H1 (cell line): ENCODE results near the gene TMEM221. TPM values are rescaled to one million over a fixed set of nuclear protein-coding genes. Genes with fewer than 3 reads are reported as not detected.

ENCODE experiments used
- CTCF ChIA-PET: fragments of 300-600 bp; sonication (Branson Sonifier 250); formaldehyde crosslinking; loops from one replicate; lab custom pipeline; 2021; ENCODE audit not compliant: partially characterized antibody; lab: Charles Lee
- POLR2A ChIA-PET: fragments of 300-600 bp; sonication (Branson Sonifier 250); formaldehyde crosslinking; loops from one replicate; lab custom pipeline; 2021; ENCODE audit warnings: inconsistent platforms; ENCODE audit not compliant: partially characterized antibody; lab: Charles Lee
- DNase-seq, 2 experiments: peaks; one replicate each; pipeline versions ENCODE4 v3.0.0 to v3.0.0-alpha.2; 2010 to 2022; ENCODE audit warnings: low spot score in 2 of 2, low read depth in 1 of 2, mixed read lengths in 1 of 2
- FAIRE-seq: peaks from 2 replicates; lab custom pipeline; 2011; peaks lifted over from hg19 to GRCh38; lab: Jason Lieb, UNC
- H2AFZ ChIP-seq: 2 replicates; pipeline ENCODE4 v1.8.1; 2012; ENCODE audit warnings: low read length, inconsistent platforms
- H2AK5ac ChIP-seq: 2 replicates; pipeline ENCODE4 v1.6.1; 2013; ENCODE audit warnings: low read depth, low read length
- H2BK120ac ChIP-seq: replicated peaks from 2 replicates; pipeline ENCODE3; 2013; ENCODE audit warnings: low read depth, low read length, inconsistent platforms
- H2BK12ac ChIP-seq: 2 replicates; pipeline ENCODE4 v1.6.1; 2013; ENCODE audit warnings: low read depth, low read length
- H2BK15ac ChIP-seq: 2 replicates; pipeline ENCODE4 v1.6.1; 2013; ENCODE audit warnings: low read length
- H2BK20ac ChIP-seq: 2 replicates; pipeline ENCODE4 v1.6.1; 2013; ENCODE audit warnings: low read length
- H2BK5ac ChIP-seq: 2 replicates; pipeline ENCODE4 v1.6.1; 2013; ENCODE audit warnings: low read depth, low read length
- H3K14ac ChIP-seq: 2 replicates; pipeline ENCODE4 v1.6.1; 2013; ENCODE audit warnings: inconsistent platforms; ENCODE audit not compliant: insufficient read length
- H3K18ac ChIP-seq: 2 replicates; pipeline ENCODE4 v1.6.1; 2013; ENCODE audit warnings: low read length; ENCODE audit errors: extremely low read depth
- H3K23ac ChIP-seq: 2 replicates; pipeline ENCODE4 v1.6.1; 2013; ENCODE audit warnings: inconsistent platforms; ENCODE audit not compliant: insufficient read length
- H3K23me2 ChIP-seq: 2 replicates; pipeline ENCODE4 v1.6.1; 2013; ENCODE audit warnings: low read depth, low read length
- H3K27ac ChIP-seq: 2 replicates; pipeline ENCODE4 v1.6.1; 2011; ENCODE audit warnings: low read depth, low read length, inconsistent platforms
- H3K27me3 ChIP-seq, 4 experiments: replicated peaks in 1 of 4; 1 replicate in 1 of 4; 2 replicates in 3 of 4; pipeline versions ENCODE4 v1.6.1 to v1.8.1; 2011 to 2013; ENCODE audit warnings: low read length in 3 of 4, mild to moderate bottlenecking in 3 of 4, inconsistent platforms in 2 of 4, mixed read lengths in 2 of 4, moderate library complexity in 1 of 4; ENCODE audit not compliant: control insufficient read depth in 3 of 4, insufficient read depth in 3 of 4; ENCODE audit errors: extremely low read depth in 1 of 4
- H3K36me3 ChIP-seq, 4 experiments: 2 replicates each; pipeline versions ENCODE4 v1.6.1 to v1.8.1; 2011 to 2013; ENCODE audit warnings: mild to moderate bottlenecking in 4 of 4, low read length in 3 of 4, moderate library complexity in 2 of 4, control low read depth in 1 of 4, inconsistent platforms in 1 of 4; ENCODE audit not compliant: insufficient read depth in 4 of 4, control insufficient read depth in 2 of 4
- H3K4ac ChIP-seq: replicated peaks from 2 replicates; pipeline ENCODE3; 2013; ENCODE audit warnings: low read length, low read depth, mixed read lengths, inconsistent platforms; ENCODE audit not compliant: insufficient read length
- H3K4me1 ChIP-seq, 4 experiments: replicated peaks in 1 of 4; 1 replicate in 1 of 4; 2 replicates in 3 of 4; pipeline versions ENCODE4 v1.6.1 to v1.8.1; 2011 to 2013; ENCODE audit warnings: low read length in 3 of 4, inconsistent platforms in 2 of 4, mixed read lengths in 1 of 4; ENCODE audit not compliant: insufficient read depth in 4 of 4, control insufficient read depth in 3 of 4
- H3K4me2 ChIP-seq, 2 experiments: 2 replicates each; pipeline versions ENCODE4 v1.6.1 to v1.8.1; 2011 to 2013; ENCODE audit warnings: low read depth in 2 of 2, low read length in 2 of 2, control low read depth in 1 of 2, inconsistent platforms in 1 of 2, mild to moderate bottlenecking in 1 of 2; ENCODE audit not compliant: insufficient read depth in 1 of 2
- H3K4me3 ChIP-seq, 4 experiments: fragments of 200-600, 300-600 bp in 1 of 4; sonication (generic), shearing (Covaris generic), sonication (Bioruptor Twin) in 1 of 4; 2 replicates each; pipeline versions ENCODE4 v1.5.1 to v1.8.1; 2011 to 2016; ENCODE audit warnings: low read length in 4 of 4, low read depth in 3 of 4, control low read depth in 2 of 4, inconsistent platforms in 2 of 4, mild to moderate bottlenecking in 2 of 4, mixed read lengths in 1 of 4, moderate library complexity in 1 of 4; ENCODE audit not compliant: insufficient read depth in 2 of 4; ENCODE audit errors: extremely low read depth in 1 of 4
- H3K56ac ChIP-seq: replicated peaks from 2 replicates; pipeline ENCODE3; 2013; ENCODE audit warnings: low read depth, mild to moderate bottlenecking, mixed read lengths, low read length, inconsistent platforms; ENCODE audit not compliant: insufficient read length
- H3K79me1 ChIP-seq: 2 replicates; pipeline ENCODE4 v1.6.1; 2013; ENCODE audit warnings: low read depth, low read length, control low read depth
- H3K79me2 ChIP-seq, 2 experiments: 2 replicates each; pipeline versions ENCODE4 v1.6.1 to v1.8.1; 2012 to 2013; ENCODE audit warnings: low read length in 2 of 2, mild to moderate bottlenecking in 2 of 2, inconsistent platforms in 1 of 2; ENCODE audit not compliant: insufficient read depth in 2 of 2, control insufficient read depth in 1 of 2
- H3K9ac ChIP-seq, 4 experiments: replicated peaks in 1 of 4; 1 replicate in 1 of 4; 2 replicates in 3 of 4; pipeline versions ENCODE4 v1.6.1 to v1.8.1; 2011 to 2013; ENCODE audit warnings: low read depth in 3 of 4, low read length in 3 of 4, control low read depth in 2 of 4, mild to moderate bottlenecking in 2 of 4, moderate library complexity in 2 of 4, inconsistent platforms in 1 of 4; ENCODE audit errors: extremely low read depth in 1 of 4
- H3K9me3 ChIP-seq, 2 experiments: 2 replicates each; pipeline versions ENCODE4 v1.6.1 to v1.8.1; 2012 to 2013; ENCODE audit warnings: mild to moderate bottlenecking in 2 of 2, moderate library complexity in 2 of 2, control low read depth in 1 of 2, inconsistent platforms in 1 of 2, low read depth in 1 of 2, low read length in 1 of 2, mixed read lengths in 1 of 2; ENCODE audit not compliant: insufficient read depth in 2 of 2
- H4K20me1 ChIP-seq, 2 experiments: replicated peaks in 1 of 2; 2 replicates each; pipeline versions ENCODE3 to v1.8.1; 2011 to 2013; ENCODE audit warnings: inconsistent platforms in 2 of 2, low read length in 2 of 2, mild to moderate bottlenecking in 1 of 2; ENCODE audit not compliant: insufficient read depth in 2 of 2, control insufficient read depth in 1 of 2
- H4K5ac ChIP-seq: 2 replicates; pipeline ENCODE4 v1.6.1; 2013; ENCODE audit warnings: low read length, low read depth, mixed read lengths, inconsistent platforms; ENCODE audit not compliant: insufficient read length
- H4K8ac ChIP-seq: 2 replicates; pipeline ENCODE4 v1.8.0; 2013; ENCODE audit warnings: mild to moderate bottlenecking, moderate library complexity, low read length, inconsistent platforms; ENCODE audit not compliant: insufficient read depth; ENCODE audit errors: extremely low read depth
- H4K91ac ChIP-seq: replicated peaks from 2 replicates; pipeline ENCODE3; 2013; ENCODE audit warnings: low read length, mixed read lengths, inconsistent platforms; ENCODE audit not compliant: insufficient read length
- CBX5 ChIP-seq: fragments of 300-800, 300-1000 bp; sonication (generic); IDR thresholded peaks from 2 replicates; pipeline ENCODE4 v1.7.1; 2016; ENCODE audit warnings: antibody characterized with exemption, low read length, low read depth
- CREB1 ChIP-seq: IDR thresholded peaks from 2 replicates; pipeline ENCODE4 v1.6.1; 2012; ENCODE audit warnings: inconsistent platforms
- KDM1A ChIP-seq: fragments of 200-600, 300-600 bp; sonication (generic); IDR thresholded peaks from 2 replicates; pipeline ENCODE4 v1.7.1; 2016; ENCODE audit warnings: mild to moderate bottlenecking, low read length, borderline replicate concordance
- MAFK ChIP-seq: IDR thresholded peaks from 2 replicates; pipeline ENCODE4 v1.6.1; 2012; ENCODE audit warnings: low read depth, mild to moderate bottlenecking, improper control_type of control experiment, low read length
- MAX ChIP-seq: IDR thresholded peaks from 2 replicates; pipeline ENCODE4 v1.6.1; 2012; ENCODE audit warnings: inconsistent platforms
- RXRA ChIP-seq: IDR thresholded peaks from 2 replicates; pipeline ENCODE4 v1.6.1; 2011; ENCODE audit warnings: low read depth, mild to moderate bottlenecking, low read length, moderate library complexity; ENCODE audit not compliant: insufficient read depth
- SIX5 ChIP-seq: IDR thresholded peaks from 2 replicates; pipeline ENCODE4 v1.6.1; 2011; ENCODE audit warnings: mild to moderate bottlenecking, low read depth, low read length
- SP4 ChIP-seq: IDR thresholded peaks from 2 replicates; pipeline ENCODE4 v1.6.1; 2012; ENCODE audit warnings: low read length, inconsistent platforms
- SUZ12 ChIP-seq: fragments of 200-600 bp; sonication (generic); IDR thresholded peaks from 2 replicates; pipeline ENCODE4 v1.6.1; 2012; ENCODE audit warnings: mild to moderate bottlenecking, inconsistent platforms, low read length, moderate library complexity, mixed read lengths
- TCF12 ChIP-seq: IDR thresholded peaks from 2 replicates; pipeline ENCODE4 v1.6.1; 2011; ENCODE audit warnings: low read depth, mild to moderate bottlenecking, low read length
- USF2 ChIP-seq: IDR thresholded peaks from 2 replicates; pipeline ENCODE4 v1.6.1; 2011; ENCODE audit warnings: low read length, improper control_type of control experiment
- whole genome bisulfite sequencing, 2 experiments: shearing (Covaris generic) in 1 of 2; methylation state at CpG; one replicate each; pipeline versions ENCODE4 v1.1.6 to v1.1.7; 2013 to 2015; ENCODE audit warnings: low lambda C conversion rate in 2 of 2, mixed read lengths in 2 of 2, inconsistent platforms in 1 of 2, low coverage in 1 of 2, missing lambda C conversion rate in 1 of 2; ENCODE audit not compliant: insufficient replicate concordance in 2 of 2, insufficient coverage in 1 of 2, insufficient read length in 1 of 2; ENCODE audit errors: extremely low coverage in 1 of 2, missing lambda C conversion rate in 1 of 2; 5-methylcytosine and 5-hydroxymethylcytosine counted together
- polyA plus RNA-seq, 7 experiments: library from polyadenylated mRNA; depleted of rRNA in 3 of 7; stranded (reverse) in 5 of 7; unstranded in 2 of 7; fragments of >200 nt in 5 of 7; fragments of 200-250 nt in 2 of 7; gene quantifications; 1 replicate in 5 of 7; 2 replicates in 1 of 7; 4 replicates in 1 of 7; pipeline versions ENCODE4 v1.2.1 to v1.2.3, GENCODE V29; 2011 to 2013; ENCODE audit warnings: missing spikeins in 2 of 7, mixed read lengths in 2 of 7
- total RNA-seq: library from RNA; stranded (reverse); fragmentation: NEBNext Ultra II Directional; extraction: Animal tissue kit (Norgen Biotek cat#: 25700); gene quantifications from 2 replicates; pipeline ENCODE4 v1.2.1, GENCODE V29; 2021

The TMEM221 gene
- total and polyA plus RNA-seq, 2 of the 8 experiments (the other 6 are each of a cell fraction or from before 2014, with no cell fraction given) = 1.4 to 2.0 TPM

GRCh38 chr19:17391371-17392151, 56.9 kb downstream of the TMEM221 start:
- ChIA-PET POLR2A (interaction anchor here (0.6 to 1.6 kb wide), 5 partner anchors 13 to 304 kb away, joined by 3 to 8 read pairs (median 3); partner anchors contain the start of gene BST2), CTCF (interaction anchor here (0.7 to 13.5 kb wide), 13 partner anchors 9 to 105 kb away, joined by 3 to 153 read pairs (median 4); partner anchors contain the start of gene BST2)
- H3K4ac ChIP-seq = no peak overlapping the region
- H3K4me2 ChIP-seq = peak overlapping the region; percentile 92 to 98
- no peak overlapping the region for H4K91ac ChIP-seq
- H3K4me3 ChIP-seq = peak overlapping the region; percentile 41 to 74 (median 58)
- no peak overlapping the region for H2BK20ac ChIP-seq
- no peak overlapping the region for H4K5ac ChIP-seq
- no peak overlapping the region for H3K23ac ChIP-seq
- peak in 1 of 2 experiments; percentile 57 for DNase-seq
- 18% methylated on average over 19 of the region's 26 CpGs; no CpG with 5 or more reads in 1 of the 2 experiments for WGBS, 2 experiments
- H3K36me3 ChIP-seq = no peaks in the 10 kb centered on the region
- peak; percentile 13 for FAIRE-seq
- no peak overlapping the region; the same call in 1 of the 2 replicates for H2BK5ac ChIP-seq
- no peaks in the 10 kb centered on the region for H3K79me2 ChIP-seq
- 0 out of 2 replicates have a peak overlapping the region, but pooled peaks have one; percentile 81 for H2BK12ac ChIP-seq
- H3K27me3 ChIP-seq = peaks cover 0 to 5% (median 0%) of the 10 kb centered on the region in 4 experiments; a peak in 2 of 7 replicates
- H3K56ac ChIP-seq = no peak overlapping the region
- H3K27ac ChIP-seq = no peak overlapping the region
- H3K23me2 ChIP-seq = peaks cover 11% of the 10 kb centered on the region
- no peak overlapping the region for H4K8ac ChIP-seq
- no peaks in the 10 kb centered on the region for H4K20me1 ChIP-seq
- no peaks in the 10 kb centered on the region for H3K9me3 ChIP-seq
- peak overlapping the region; percentile 68 for H2AFZ ChIP-seq
- H3K18ac ChIP-seq = peak overlapping the region; percentile 48; the same call in 1 of the 2 replicates
- H3K79me1 ChIP-seq = no peaks in the 10 kb centered on the region
- H3K14ac ChIP-seq = no peak overlapping the region
- H2AK5ac ChIP-seq = no peak overlapping the region
- H3K4me1 ChIP-seq = peaks cover 0 to 6% (median 3%) of the 10 kb centered on the region in 4 experiments; a peak in 4 of 7 replicates
- peak overlapping the region in 1 of 4 experiments; percentile 20; a peak in 1 of 7 replicates for H3K9ac ChIP-seq
- no peak overlapping the region for H2BK15ac ChIP-seq
- no peak overlapping the region for H2BK120ac ChIP-seq
- TF ChIP-seq MAFK = no peak
- no peak for TF ChIP-seq KDM1A
- TF ChIP-seq USF2 = no peak
- TF ChIP-seq SP4 = no peak
- TF ChIP-seq SUZ12 = no peak
- TF ChIP-seq CBX5 = no peak
- no peak for TF ChIP-seq SIX5
- no peak for TF ChIP-seq MAX
- TF ChIP-seq CREB1 = no peak
- TF ChIP-seq TCF12 = no peak
- no peak for TF ChIP-seq RXRA
